Uterus (tissue), 2 donors: ENCODE results near the gene GAS7.
A peak's percentile ranks its signal among the peaks of the same experiment; 100 is the strongest.

ENCODE experiments used
- POLR2A ChIP-seq, 2 donors: fragments of 450-650 bp; IDR thresholded peaks; one replicate each; pipeline ENCODE4 v1.6.1; 2016; ENCODE audit warnings: antibody characterized with exemption in 2 of 2, mild to moderate bottlenecking in 1 of 2, moderate library complexity in 1 of 2
- TF ChIP-seq, protein P1 (sequence below), 4 experiments: fragments of 200-600 bp in 2 of 4; fragments of 450-650 bp in 2 of 4; sonication (generic) in 2 of 4; IDR thresholded peaks; one replicate each; pipeline ENCODE4 v1.5.1; 2016 to 2019; ENCODE audit warnings: antibody characterized with exemption in 4 of 4, mild to moderate bottlenecking in 2 of 4, moderate library complexity in 1 of 4

- TF ChIP-seq, protein P1, sequence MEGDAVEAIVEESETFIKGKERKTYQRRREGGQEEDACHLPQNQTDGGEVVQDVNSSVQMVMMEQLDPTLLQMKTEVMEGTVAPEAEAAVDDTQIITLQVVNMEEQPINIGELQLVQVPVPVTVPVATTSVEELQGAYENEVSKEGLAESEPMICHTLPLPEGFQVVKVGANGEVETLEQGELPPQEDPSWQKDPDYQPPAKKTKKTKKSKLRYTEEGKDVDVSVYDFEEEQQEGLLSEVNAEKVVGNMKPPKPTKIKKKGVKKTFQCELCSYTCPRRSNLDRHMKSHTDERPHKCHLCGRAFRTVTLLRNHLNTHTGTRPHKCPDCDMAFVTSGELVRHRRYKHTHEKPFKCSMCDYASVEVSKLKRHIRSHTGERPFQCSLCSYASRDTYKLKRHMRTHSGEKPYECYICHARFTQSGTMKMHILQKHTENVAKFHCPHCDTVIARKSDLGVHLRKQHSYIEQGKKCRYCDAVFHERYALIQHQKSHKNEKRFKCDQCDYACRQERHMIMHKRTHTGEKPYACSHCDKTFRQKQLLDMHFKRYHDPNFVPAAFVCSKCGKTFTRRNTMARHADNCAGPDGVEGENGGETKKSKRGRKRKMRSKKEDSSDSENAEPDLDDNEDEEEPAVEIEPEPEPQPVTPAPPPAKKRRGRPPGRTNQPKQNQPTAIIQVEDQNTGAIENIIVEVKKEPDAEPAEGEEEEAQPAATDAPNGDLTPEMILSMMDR (IDR thresholded peaks at IDR 0.05): peak in 1 of 4 experiments; percentile 4
- no peak for TF ChIP-seq POLR2A (IDR thresholded peaks at IDR 0.05)
Observed at GRCh38 chr17:10114931-10115535, 83.4 kb downstream of the GAS7 start.
